Common myeloid progenitor, CD34-positive (primary cell): ENCODE results near the gene SLC2A1.

Experiments
- CTCF ChIA-PET: fragments of 350-600 bp; sonication (Branson Sonifier 250); formaldehyde crosslinking; loops from one replicate; lab custom pipeline; 2021; ENCODE audit warnings: antibody characterized with exemption; lab: Charles Lee
- POLR2A ChIA-PET: fragments of 350-600 bp; sonication (Branson Sonifier 250); formaldehyde crosslinking; loops from one replicate; lab custom pipeline; 2021; ENCODE audit warnings: antibody characterized with exemption; lab: Charles Lee
- DNase-seq, 3 donors: peaks; one replicate each; pipeline versions ENCODE4 v3.0.0 to v3.0.0-alpha.2; 2013
- H3K27ac ChIP-seq, 2 experiments: 1 replicate in 1 of 2; 2 replicates in 1 of 2; pipeline ENCODE4 v1.7.0; 2013; ENCODE audit warnings: inconsistent platforms in 2 of 2, low read length in 2 of 2, mild to moderate bottlenecking in 2 of 2, low read depth in 1 of 2, moderate library complexity in 1 of 2; ENCODE audit not compliant: severe bottlenecking in 2 of 2, insufficient read depth in 1 of 2, poor library complexity in 1 of 2
- H3K27me3 ChIP-seq, 5 experiments: replicated peaks in 2 of 5; 1 replicate in 3 of 5; 2 replicates in 2 of 5; pipeline versions ENCODE4 v1.6.1 to v1.7.0; 2013; ENCODE audit warnings: low read length in 4 of 5, mild to moderate bottlenecking in 2 of 5, moderate library complexity in 2 of 5, inconsistent platforms in 1 of 5; ENCODE audit not compliant: insufficient read depth in 5 of 5, control insufficient read depth in 4 of 5
- H3K36me3 ChIP-seq, 4 experiments: 1 replicate in 2 of 4; 2 replicates in 2 of 4; pipeline versions ENCODE4 v1.6.1 to v1.7.0; 2013; ENCODE audit warnings: low read length in 3 of 4, control low read depth in 1 of 4, mild to moderate bottlenecking in 1 of 4; ENCODE audit not compliant: control insufficient read depth in 4 of 4, insufficient read depth in 4 of 4
- H3K4me1 ChIP-seq, 4 experiments: 1 replicate in 3 of 4; 2 replicates in 1 of 4; pipeline versions ENCODE4 v1.6.1 to v1.7.1; 2013; ENCODE audit warnings: low read length in 3 of 4, mild to moderate bottlenecking in 3 of 4, control low read depth in 1 of 4, inconsistent platforms in 1 of 4, moderate library complexity in 1 of 4; ENCODE audit not compliant: control insufficient read depth in 4 of 4, insufficient read depth in 4 of 4; ENCODE audit errors: control extremely low read depth in 1 of 4
- H3K4me3 ChIP-seq, 7 experiments: 1 replicate in 4 of 7; 2 replicates in 3 of 7; pipeline versions ENCODE4 v1.5.1 to v1.7.0; 2013; ENCODE audit warnings: mild to moderate bottlenecking in 7 of 7, low read length in 6 of 7, moderate library complexity in 6 of 7, inconsistent platforms in 2 of 7, low read depth in 2 of 7, control low read depth in 1 of 7; ENCODE audit not compliant: insufficient read depth in 4 of 7, control insufficient read depth in 1 of 7; ENCODE audit errors: extremely low read depth in 1 of 7
- H3K9me3 ChIP-seq, 5 experiments: 1 replicate in 4 of 5; 2 replicates in 1 of 5; pipeline versions ENCODE4 v1.6.1 to v1.7.1; 2013; ENCODE audit warnings: low read length in 4 of 5, mild to moderate bottlenecking in 2 of 5, inconsistent platforms in 1 of 5, low read depth in 1 of 5, moderate library complexity in 1 of 5; ENCODE audit not compliant: control insufficient read depth in 4 of 5, insufficient read depth in 2 of 5; ENCODE audit errors: control extremely low read depth in 1 of 5
- WGBS: methylation state at CpG from one replicate; pipeline ENCODE4 v1.1.5; 2013; ENCODE audit not compliant: insufficient coverage; 5-methylcytosine and 5-hydroxymethylcytosine counted together

Gene SLC2A1

GRCh38 chr1:42960566-42961311 lies 2.1 kb upstream of the SLC2A1 start:
- H3K4me1 ChIP-seq, result peaks cover 2 to 48% (median 32%) of the 10 kb centered on the region in 4 experiments
- 100% methylated on average over 7 of the region's 9 CpGs for WGBS
- POLR2A ChIA-PET, result no interaction called here
- no peak overlapping the region for H3K27ac ChIP-seq
- CTCF ChIA-PET, result interaction anchor here (1.0 to 1.4 kb wide), 2 partner anchors 29 to 111 kb away, joined by 3 read pairs; no protein-coding TSS in a partner anchor
- H3K36me3 ChIP-seq, result no peaks in the 10 kb centered on the region
- peaks cover 0 to 3% (median 0%) of the 10 kb centered on the region in 5 experiments for H3K27me3 ChIP-seq
- no peaks in the 10 kb centered on the region for H3K9me3 ChIP-seq
- H3K4me3 ChIP-seq, result no peak overlapping the region
- no peak for DNase-seq

DNA sequence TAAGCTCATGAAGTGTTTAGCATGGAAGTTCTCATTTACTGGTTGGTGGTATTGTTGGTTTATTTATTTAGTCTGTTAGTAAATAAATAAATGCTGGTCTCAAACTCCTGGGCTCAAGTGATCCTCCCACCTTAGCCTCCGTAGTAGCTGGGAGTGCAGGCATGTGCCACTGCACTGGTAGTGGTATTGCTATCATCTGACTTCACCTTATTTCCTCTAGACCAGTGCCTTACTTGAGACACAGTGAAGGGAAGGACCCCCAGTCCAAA lies 1.4 kb upstream of the SLC2A1 start:
- ChIA-PET CTCF (interaction anchor here (1.4 to 1.6 kb wide), 3 partner anchors 17 to 112 kb away, joined by 3 read pairs; no protein-coding TSS in a partner anchor), POLR2A (no interaction called here)
- no peaks in the 10 kb centered on the region for H3K36me3 ChIP-seq
- H3K27me3 ChIP-seq, result peaks cover 0 to 3% (median 0%) of the 10 kb centered on the region in 5 experiments
- no peak overlapping the region for H3K27ac ChIP-seq
- DNase-seq, result no peak
- WGBS, result 100% methylated on average over 1 of the region's 1 CpG
- peaks cover 2 to 51% (median 35%) of the 10 kb centered on the region in 4 experiments for H3K4me1 ChIP-seq
- no peak overlapping the region for H3K4me3 ChIP-seq
- no peaks in the 10 kb centered on the region for H3K9me3 ChIP-seq

DNA sequence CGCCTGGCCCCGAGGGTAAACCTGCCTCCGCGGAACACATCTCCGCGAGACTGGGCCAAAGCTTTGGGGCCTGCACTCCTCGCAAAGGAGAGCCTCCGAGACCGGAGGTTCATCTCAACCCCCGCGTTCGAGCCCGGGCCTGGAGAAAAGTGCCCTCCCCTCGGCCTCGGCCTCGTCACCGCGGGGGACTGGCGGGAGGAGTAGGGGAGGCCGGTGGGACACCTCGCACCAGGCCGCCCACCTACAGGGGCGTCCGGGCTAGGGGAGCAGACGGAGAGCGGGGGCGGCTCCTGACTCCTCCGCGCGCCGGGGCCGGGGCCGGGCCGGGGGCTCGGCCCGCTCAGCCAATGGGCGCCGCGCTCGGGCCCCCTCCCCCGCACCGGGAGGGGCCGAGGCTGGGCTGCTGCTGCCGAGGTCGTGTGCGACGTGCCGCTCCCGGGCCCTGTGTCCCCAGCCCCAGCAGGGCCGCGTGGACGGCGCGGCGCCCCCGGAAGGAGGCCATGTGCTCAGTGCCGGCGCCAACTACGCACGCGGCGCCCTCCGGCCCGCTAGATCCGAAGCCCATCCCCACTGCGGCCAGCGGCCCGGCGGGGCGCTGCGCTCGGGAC lies 684 bp downstream of the SLC2A1 start:
- POLR2A ChIA-PET, result no interaction called here
- peaks cover 0 to 3% (median 0%) of the 10 kb centered on the region in 5 experiments for H3K27me3 ChIP-seq
- H3K36me3 ChIP-seq, result peaks cover 0 to 9% (median 0%) of the 10 kb centered on the region in 4 experiments
- no peaks in the 10 kb centered on the region for H3K9me3 ChIP-seq
- DNase-seq, result peak in 2 of 3 donors; percentile 60 to 74
- peaks cover 1 to 50% (median 40%) of the 10 kb centered on the region in 4 experiments for H3K4me1 ChIP-seq
- H3K27ac ChIP-seq, result peak overlapping the region in 1 of 2 experiments; percentile 80
- H3K4me3 ChIP-seq, result peak overlapping the region; percentile 51 to 84 (median 78)
- under 1% methylated on average over 58 of the region's 72 CpGs for WGBS
- CTCF ChIA-PET, result no interaction called here

DNA sequence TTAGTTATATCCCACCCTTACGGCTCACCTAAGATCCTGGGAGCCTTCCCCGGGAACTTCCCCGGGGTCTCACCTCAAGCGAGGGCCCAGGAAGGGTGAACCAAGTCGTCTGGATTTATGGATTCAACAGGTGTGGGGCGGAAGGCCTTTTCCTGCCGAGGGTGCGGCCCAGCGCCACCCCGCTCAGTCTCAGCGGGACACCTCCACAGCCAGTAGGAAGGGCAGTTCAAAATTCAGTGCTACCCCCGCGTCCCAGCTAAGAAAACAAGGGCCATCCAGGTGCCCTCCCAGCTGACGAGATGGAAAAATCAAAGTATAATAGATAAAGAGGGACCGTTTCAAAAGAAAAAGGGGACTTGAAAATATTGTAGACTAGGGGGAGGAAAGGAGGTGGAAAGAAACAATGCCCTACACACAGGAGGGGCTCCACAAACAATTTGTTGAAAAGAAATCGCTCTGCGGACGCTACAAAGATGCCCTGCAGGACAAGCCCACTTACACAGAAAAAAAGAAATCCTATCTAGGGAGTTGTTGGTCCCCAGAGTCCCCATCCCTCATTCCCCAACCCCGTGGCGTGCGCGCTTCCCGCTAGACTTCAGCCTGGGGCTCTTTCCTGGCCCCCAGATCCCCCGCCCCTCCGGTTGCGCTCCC lies 1.3 kb downstream of the SLC2A1 start:
- DNase-seq, result no peak
- WGBS, result 54% methylated on average over 15 of the region's 26 CpGs
- H3K4me1 ChIP-seq, result peaks cover 0 to 54% (median 41%) of the 10 kb centered on the region in 4 experiments
- ChIA-PET POLR2A (interaction anchor here (0.6 kb wide), 1 partner anchor 189 kb away, joined by 4 read pairs; no protein-coding TSS in a partner anchor), CTCF (interaction anchor here (0.9 to 1.0 kb wide), 3 partner anchors 15 to 116 kb away, joined by 4 read pairs; no protein-coding TSS in a partner anchor)
- peak overlapping the region in 1 of 2 experiments; percentile 80 for H3K27ac ChIP-seq
- H3K9me3 ChIP-seq, result no peaks in the 10 kb centered on the region
- H3K36me3 ChIP-seq, result peaks cover 0 to 15% (median 0%) of the 10 kb centered on the region in 4 experiments
- H3K27me3 ChIP-seq, result peaks cover 0 to 3% (median 0%) of the 10 kb centered on the region in 5 experiments
- H3K4me3 ChIP-seq, result peak overlapping the region; percentile 51 to 84 (median 78)

DNA sequence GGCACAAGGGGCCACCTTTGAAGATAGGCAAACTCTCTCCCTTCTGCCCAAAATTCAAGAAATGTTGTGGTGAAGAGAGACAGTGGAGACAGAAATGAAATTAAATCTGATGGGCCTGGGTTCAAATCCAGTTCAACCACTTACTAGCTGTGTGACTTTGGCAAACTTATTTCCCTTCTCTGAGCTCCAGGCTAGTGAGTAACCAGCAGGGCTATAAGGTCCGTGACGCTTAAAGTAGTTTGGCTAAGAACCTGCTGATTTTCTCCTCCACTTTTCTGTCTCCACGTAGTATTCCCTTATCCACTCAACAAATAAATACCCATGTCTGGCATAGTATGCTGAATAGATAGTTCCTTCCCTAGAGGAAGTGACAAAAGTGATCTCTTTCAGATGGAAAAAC lies 1.9 kb downstream of the SLC2A1 start:
- peaks cover 0 to 20% (median 0%) of the 10 kb centered on the region in 4 experiments for H3K36me3 ChIP-seq
- peak overlapping the region in 1 of 2 experiments; percentile 80 for H3K27ac ChIP-seq
- no peaks in the 10 kb centered on the region for H3K9me3 ChIP-seq
- peaks cover 0 to 3% (median 0%) of the 10 kb centered on the region in 5 experiments for H3K27me3 ChIP-seq
- H3K4me1 ChIP-seq, result peaks cover 0 to 60% (median 46%) of the 10 kb centered on the region in 4 experiments
- DNase-seq, result no peak
- ChIA-PET POLR2A (interaction anchor here (0.6 kb wide), 1 partner anchor 189 kb away, joined by 4 read pairs; no protein-coding TSS in a partner anchor), CTCF (interaction anchor here (0.6 to 1.0 kb wide), 5 partner anchors 15 to 117 kb away, joined by 3 to 4 read pairs (median 4); no protein-coding TSS in a partner anchor)
- no CpG with 5 or more reads among the region's 3 CpGs for WGBS
- H3K4me3 ChIP-seq, result peak overlapping the region in 2 of 7 experiments; percentile 82 to 84

GRCh38 chr1:42955311-42956063 lies 3.2 kb downstream of the SLC2A1 start:
- DNase-seq, result no peak
- H3K4me1 ChIP-seq, result peaks cover 0 to 66% (median 49%) of the 10 kb centered on the region in 4 experiments
- H3K9me3 ChIP-seq, result no peaks in the 10 kb centered on the region
- 87% methylated on average over 8 of the region's 16 CpGs for whole genome bisulfite sequencing
- H3K36me3 ChIP-seq, result peaks cover 0 to 28% (median 0%) of the 10 kb centered on the region in 4 experiments
- H3K27ac ChIP-seq, result peak overlapping the region in 1 of 2 experiments; percentile 49
- ChIA-PET POLR2A (no interaction called here), CTCF (interaction anchor here (0.9 to 2.5 kb wide), 9 partner anchors 10 to 118 kb away, joined by 3 to 11 read pairs (median 4); no protein-coding TSS in a partner anchor)
- peaks cover 0 to under 1% (median 0%) of the 10 kb centered on the region in 5 experiments for H3K27me3 ChIP-seq
- H3K4me3 ChIP-seq, result no peak overlapping the region
